ENCODE data around the gene NACC2.

The NACC2 gene

GRCh38 chr9:135957431-135957830 is 137.7 kb downstream of the NACC2 start:
- no peak for DNase-seq (ENCODE audit: low spot score)

GRCh38 chr9:135956802-135957174 is 138.3 kb downstream of the NACC2 start:
- DNase-seq (ENCODE audit: low spot score) = no peak
